Activated effector memory CD4-positive, alpha-beta T cell treated with Interleukin-2 at 50 U/mL for 16 hours (primary cell): ENCODE results near the gene KANK4.

Experiments
- DNase-seq: peaks from one replicate; pipeline ENCODE4 v3.0.0-alpha.2; 2020

KANK4 gene

DNA sequence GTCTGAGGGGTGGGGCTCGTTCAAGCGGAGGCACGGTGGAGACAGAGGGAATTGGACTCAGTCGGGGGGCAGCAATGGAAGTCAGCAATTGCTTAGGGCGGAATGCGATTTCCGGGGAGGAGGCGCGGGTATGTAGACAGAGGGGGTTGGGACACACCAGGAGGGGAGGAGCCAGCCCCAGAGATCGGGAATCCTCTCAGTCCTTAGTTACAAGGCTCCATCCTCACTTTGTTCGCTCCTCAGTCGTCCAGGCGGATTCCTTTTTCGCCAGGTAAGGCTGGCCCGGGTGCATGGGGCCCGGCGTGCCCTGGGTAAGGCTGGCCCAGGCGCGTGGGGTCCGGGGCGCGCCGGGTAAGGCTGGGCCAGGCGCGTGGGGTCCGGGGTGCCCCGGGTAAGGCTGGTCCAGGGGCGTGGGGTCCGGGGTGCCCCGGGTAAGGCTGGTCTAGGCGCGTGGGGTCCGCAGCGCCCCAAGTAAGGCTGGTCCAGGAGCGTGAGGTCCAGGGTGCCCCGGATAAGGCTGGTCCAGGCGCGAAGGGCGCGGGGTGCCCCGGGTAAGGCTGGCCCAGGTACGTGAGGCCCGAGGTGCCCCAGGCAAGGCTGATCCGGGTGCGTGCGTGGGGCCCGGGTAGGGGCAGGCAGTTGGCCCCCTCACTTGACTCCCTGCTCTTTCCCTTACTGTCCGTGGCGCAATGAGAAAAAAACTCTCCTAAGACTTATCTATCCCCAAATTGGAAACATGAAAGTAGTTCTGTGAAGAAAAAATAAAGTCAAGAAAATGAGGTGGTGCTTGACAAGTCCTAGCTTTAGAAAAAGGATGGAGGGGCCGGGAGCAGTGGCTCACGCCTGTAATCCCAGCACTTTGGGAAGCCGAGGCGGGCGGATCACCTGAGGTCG, 124.3 kb downstream of the KANK4 start, which contains the start of gene L1TD1:
Gene L1TD1 (plus strand): TSS at position 199 of the 894 bp plus-strand sequence. CDS start 11,780 bp downstream, outside the sequence.
- no peak for DNase-seq

DNA sequence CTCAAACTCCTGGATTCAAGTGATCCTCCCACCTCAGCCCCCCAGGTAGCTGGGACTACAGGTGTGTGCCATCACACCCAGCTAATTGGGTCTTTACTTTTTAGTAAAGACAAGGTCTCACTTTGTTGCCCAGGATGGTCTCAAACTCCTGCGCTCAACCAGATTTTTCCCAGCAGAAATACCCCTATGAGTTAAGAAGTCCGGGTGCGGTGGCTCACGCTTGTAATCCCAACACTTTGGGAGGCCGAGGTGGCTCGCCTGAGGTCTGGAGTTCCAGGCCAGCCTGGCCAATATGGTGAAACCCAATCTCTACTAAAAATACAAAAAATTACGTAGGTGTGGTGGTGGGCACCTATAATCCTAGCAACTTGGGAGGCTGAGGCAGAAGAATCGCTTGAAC, 131.1 kb downstream of the KANK4 start:
- no peak for DNase-seq

- DNase-seq, result no peak
These were observed 131.7 kb downstream of the KANK4 start for GRCh38 chr1:62187548-62187947.
